Measurements from ENCODE around the gene GLT8D1. TPM values are rescaled to one million over a fixed set of nuclear protein-coding genes. Genes with fewer than 3 reads are reported as not detected.

The GLT8D1 gene
- total RNA-seq, 1 donor from 2014 or later, result 79.8 TPM

- Mint-ChIP-seq H3K27me3 (no peaks in the 10 kb centered on the region), H3K9me3 (ENCODE audit: low read depth) (no peaks in the 10 kb centered on the region), H3K4me1 (ENCODE audit: low read depth) (peaks cover 39% of the 10 kb centered on the region), H3K4me3 (ENCODE audit: low read depth) (peak overlapping the region; percentile 90), H3K36me3 (ENCODE audit: insufficient read depth) (peaks cover 13% of the 10 kb centered on the region), H3K27ac (peak overlapping the region; percentile 46)
- no peak for TF ChIP-seq CTCF (IDR thresholded peaks at IDR 0.05; ENCODE audit: unreplicated experiment)
- DNase-seq (ENCODE audit: low spot score, unreplicated experiment), result no peak
These were observed 22.0 kb downstream of the GLT8D1 start for GRCh38 chr3:52683611-52684010.

GRCh38 chr3:52682016-52682415, 23.6 kb downstream of the GLT8D1 start:
- no peak overlapping the region for H3K4me3 Mint-ChIP-seq (ENCODE audit: low read depth)
- H3K4me1 Mint-ChIP-seq (ENCODE audit: low read depth), result peaks cover 32% of the 10 kb centered on the region
- peak overlapping the region; percentile 85 for H3K27ac Mint-ChIP-seq
- TF ChIP-seq CTCF (IDR thresholded peaks at IDR 0.05; ENCODE audit: unreplicated experiment), result peak; percentile 10
- H3K9me3 Mint-ChIP-seq (ENCODE audit: low read depth), result no peaks in the 10 kb centered on the region
- H3K27me3 Mint-ChIP-seq, result no peaks in the 10 kb centered on the region
- peaks cover 16% of the 10 kb centered on the region for H3K36me3 Mint-ChIP-seq (ENCODE audit: insufficient read depth)
- DNase-seq (ENCODE audit: low spot score, unreplicated experiment), result no peak

GRCh38 chr3:52681596-52681995, 24.0 kb downstream of the GLT8D1 start:
- Mint-ChIP-seq H3K36me3 (ENCODE audit: insufficient read depth) (peaks cover 20% of the 10 kb centered on the region), H3K27me3 (no peaks in the 10 kb centered on the region), H3K4me3 (ENCODE audit: low read depth) (no peak overlapping the region), H3K4me1 (ENCODE audit: low read depth) (peaks cover 27% of the 10 kb centered on the region), H3K27ac (peak overlapping the region; percentile 62), H3K9me3 (ENCODE audit: low read depth) (no peaks in the 10 kb centered on the region)
- TF ChIP-seq CTCF (IDR thresholded peaks at IDR 0.05; ENCODE audit: unreplicated experiment), result no peak
- DNase-seq (ENCODE audit: low spot score, unreplicated experiment), result no peak

GRCh38 chr3:52679811-52680210, 25.8 kb downstream of the GLT8D1 start:
- H3K27ac Mint-ChIP-seq, result no peak overlapping the region
- H3K36me3 Mint-ChIP-seq (ENCODE audit: insufficient read depth), result peaks cover 32% of the 10 kb centered on the region
- DNase-seq (ENCODE audit: low spot score, unreplicated experiment), result no peak
- no peak overlapping the region for H3K4me3 Mint-ChIP-seq (ENCODE audit: low read depth)
- TF ChIP-seq CTCF (IDR thresholded peaks at IDR 0.05; ENCODE audit: unreplicated experiment), result no peak
- H3K4me1 Mint-ChIP-seq (ENCODE audit: low read depth), result peaks cover 24% of the 10 kb centered on the region
- H3K9me3 Mint-ChIP-seq (ENCODE audit: low read depth), result no peaks in the 10 kb centered on the region
- no peaks in the 10 kb centered on the region for H3K27me3 Mint-ChIP-seq

- no peak overlapping the region for H3K27ac Mint-ChIP-seq
- no peak overlapping the region for H3K4me3 Mint-ChIP-seq (ENCODE audit: low read depth)
- peaks cover 33% of the 10 kb centered on the region for H3K36me3 Mint-ChIP-seq (ENCODE audit: insufficient read depth)
- DNase-seq (ENCODE audit: low spot score, unreplicated experiment), result no peak
- no peak for TF ChIP-seq CTCF (IDR thresholded peaks at IDR 0.05; ENCODE audit: unreplicated experiment)
- no peaks in the 10 kb centered on the region for H3K9me3 Mint-ChIP-seq (ENCODE audit: low read depth)
- H3K27me3 Mint-ChIP-seq, result no peaks in the 10 kb centered on the region
- H3K4me1 Mint-ChIP-seq (ENCODE audit: low read depth), result peaks cover 18% of the 10 kb centered on the region
These were observed 26.4 kb downstream of the GLT8D1 start for GRCh38 chr3:52679199-52679538.

All from progenitor cell of endocrine pancreas (in vitro differentiated cells).